ENCODE measurements around the gene UBAP2. TPM values are rescaled to one million over a fixed set of nuclear protein-coding genes. Genes with fewer than 3 reads are reported as not detected.

Gene UBAP2
- total and polyA plus RNA-seq, 2 of the 4 experiments (the other 2 are of a cell fraction), result 12.9 to 25.5 TPM

Small RNA genes within 50 kb of the gene (microRNA-seq; reads per million reads assigned to microRNA genes)
- gene RN7SKP114 (ENCODE audit: insufficient read depth, insufficient read length), result not detected
- 3.1 reads per million for gene SNORD121A (ENCODE audit: insufficient read depth, insufficient read length)
- not detected for gene SNORD121B (ENCODE audit: insufficient read depth, insufficient read length)

Small RNA genes within 50 kb of the gene (small RNA-seq; reads per million reads assigned to genes)
- 0 reads per million in 5 experiments for gene RN7SKP114
- gene SNORD121A, result 2.9 to 19.3 (median 14.0) reads per million in 5 experiments
- 0 reads per million in 5 experiments for gene SNORD121B

Other genes with a start within 250 kb of the UBAP2 start
- gene UBE2R2, start 231.7 kb downstream of the UBAP2 start, total RNA-seq (2012; rRNA removed), result 12.7 and 17.5 TPM in 2 replicates
- 23.3 and 24.8 TPM in 2 replicates for gene UBE2R2, start 231.7 kb downstream of the UBAP2 start, polyA plus RNA-seq (2012; rRNA removed)
- gene DCAF12, start 77.8 kb upstream of the UBAP2 start, total RNA-seq (2012; rRNA removed), result 6.9 and 7.2 TPM in 2 replicates
- 12.6 and 17.1 TPM in 2 replicates for gene DCAF12, start 77.8 kb upstream of the UBAP2 start, polyA plus RNA-seq (2012; rRNA removed)
- gene UBAP1, start 130.2 kb upstream of the UBAP2 start, total RNA-seq (2012; rRNA removed), result 28.3 and 30.6 TPM in 2 replicates
- gene UBAP1, start 130.2 kb upstream of the UBAP2 start, polyA plus RNA-seq (2012; rRNA removed), result 35.4 and 37.0 TPM in 2 replicates